GM19395 (cell line): ENCODE data around the gene MALL.
"Not testable (repeated sequence)": the region's sequence is repeated elsewhere in the genome, so short reads cannot be mapped to it uniquely, and the experiment has no call there.

Experiments used
- ATAC-seq: cut with Tn5 transposase; IDR thresholded peaks from one replicate; pipeline ENCODE4 v1.9.1; 2021; ENCODE audit warnings: mild to moderate bottlenecking, moderate library complexity; ENCODE audit not compliant: unreplicated experiment

MALL gene

DNA sequence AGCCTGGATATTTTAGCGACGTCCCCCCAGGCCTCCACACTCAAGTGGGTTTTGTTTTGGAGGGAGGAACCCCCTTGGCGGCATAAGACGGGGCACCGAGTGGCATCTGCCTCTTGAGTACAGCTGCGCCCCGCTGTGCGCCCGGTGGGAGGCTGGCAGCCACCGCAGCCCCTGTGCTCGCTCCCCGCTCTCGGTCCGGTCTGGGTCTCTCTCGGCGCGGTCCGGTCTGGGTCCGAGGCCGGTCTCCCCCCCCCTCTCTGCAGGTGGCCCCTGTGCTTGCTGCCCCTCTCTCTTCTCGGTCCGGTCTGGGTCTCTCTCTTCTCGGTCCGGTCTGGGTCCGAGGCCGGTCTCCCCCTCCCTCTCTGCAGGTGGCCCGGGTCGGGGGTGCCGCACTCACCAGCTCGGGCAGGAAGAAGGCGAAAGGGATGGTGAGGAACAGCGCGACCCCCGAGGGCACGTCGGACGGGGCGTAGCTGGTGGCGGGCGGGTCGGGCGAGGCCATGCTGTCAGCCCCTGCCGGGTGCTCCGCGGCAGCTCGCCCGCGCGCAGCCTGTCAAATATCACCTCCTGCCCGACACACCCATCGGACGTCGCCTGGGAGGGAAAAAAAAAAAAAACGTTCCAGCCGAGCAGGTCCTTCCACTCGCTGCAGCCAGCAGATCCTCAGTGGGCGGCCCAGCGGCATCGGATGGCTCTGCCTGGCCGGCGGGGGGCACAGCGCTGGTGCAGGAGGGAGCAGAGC, at the start of gene MALL:
Gene MALL (minus strand): TSS at position 532 of the 742 bp plus-strand sequence. CDS start 30 bp downstream, at position 502.
- no peak for ATAC-seq

DNA sequence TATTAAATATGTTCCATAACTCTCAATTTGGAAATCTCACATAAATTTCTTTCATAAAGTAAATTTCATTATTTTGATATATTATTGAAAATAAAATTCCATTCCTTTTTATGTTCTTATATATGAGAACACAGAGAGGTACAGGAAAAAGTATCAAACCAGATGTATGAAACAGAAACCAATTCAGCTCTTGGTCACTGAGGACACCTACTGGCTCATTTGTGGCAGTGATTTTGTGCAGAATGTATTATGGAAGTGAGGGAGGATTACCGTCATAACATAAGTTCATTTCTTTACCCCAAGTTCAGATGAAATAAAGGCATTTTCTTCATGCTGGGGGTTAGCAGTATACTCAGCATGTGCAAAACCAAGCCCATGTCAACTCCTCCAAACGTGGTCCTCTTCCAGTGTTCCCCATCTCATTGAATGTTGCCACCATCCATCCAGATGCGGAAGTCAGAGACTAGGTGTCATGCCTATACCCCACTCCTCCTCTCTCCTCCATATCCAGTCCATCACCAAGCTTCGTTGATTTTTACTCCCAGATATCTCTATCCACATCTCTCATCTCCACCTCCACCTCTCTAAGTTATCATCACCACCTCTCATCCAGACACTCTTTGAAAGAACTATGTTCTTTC, 41.7 kb upstream of the MALL start:
- ATAC-seq, result peak; percentile 66

GRCh38 chr2:110154828-110155227, 39.2 kb upstream of the MALL start:
- not testable (repeated sequence) for ATAC-seq

GRCh38 chr2:110154188-110154587, 38.6 kb upstream of the MALL start:
- ATAC-seq, result not testable (repeated sequence)

GRCh38 chr2:110153416-110153815, 37.8 kb upstream of the MALL start:
- ATAC-seq, result no peak

- no peak for ATAC-seq
Measured at GRCh38 chr2:110152943-110153342, 37.3 kb upstream of the MALL start.

- no peak for ATAC-seq
Measured at GRCh38 chr2:110149330-110150220, 34.0 kb upstream of the MALL start.

- no peak for ATAC-seq
Measured at GRCh38 chr2:110146945-110147332, 31.3 kb upstream of the MALL start.

DNA sequence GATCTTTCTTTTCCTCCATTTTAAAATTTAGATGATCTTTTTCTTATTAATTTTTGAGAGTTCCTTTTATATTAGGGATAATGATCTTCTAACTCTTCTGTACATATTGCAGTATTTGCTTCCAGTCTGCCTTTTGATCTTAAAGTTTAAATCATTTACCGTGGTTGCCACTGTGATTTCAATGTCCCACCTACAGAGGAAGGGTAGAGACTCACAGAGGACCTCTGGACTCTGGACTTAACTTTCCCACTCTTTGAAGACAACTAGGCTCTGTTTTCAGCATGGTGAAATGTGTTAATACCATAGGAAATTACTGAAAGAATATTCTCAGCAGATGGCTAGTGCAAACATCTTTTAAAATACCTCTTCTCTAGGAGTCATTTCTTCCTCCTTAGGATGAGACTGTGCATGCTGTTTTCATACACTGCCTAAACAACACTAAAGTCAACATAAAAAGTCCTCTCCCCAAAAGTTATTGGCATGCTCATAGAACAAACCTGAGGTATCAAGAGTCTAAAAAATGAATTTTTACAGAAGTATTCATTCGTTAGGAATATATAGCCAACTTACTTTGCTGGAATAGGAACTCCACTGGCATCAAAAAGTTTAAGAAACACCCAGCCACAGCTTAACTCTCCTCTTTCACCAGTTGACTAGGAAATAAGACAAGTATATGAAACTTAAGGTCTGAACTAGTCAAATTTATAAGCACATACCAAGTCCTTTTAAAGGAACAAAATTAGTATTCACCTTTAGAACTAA, 30.7 kb upstream of the MALL start:
- no peak for ATAC-seq

GRCh38 chr2:110143982-110144381, 28.4 kb upstream of the MALL start:
- ATAC-seq, result peak; percentile 66

GRCh38 chr2:110140401-110140800, 24.8 kb upstream of the MALL start:
- no peak for ATAC-seq

GRCh38 chr2:110134025-110134424, 18.4 kb upstream of the MALL start:
- ATAC-seq, result no peak

DNA sequence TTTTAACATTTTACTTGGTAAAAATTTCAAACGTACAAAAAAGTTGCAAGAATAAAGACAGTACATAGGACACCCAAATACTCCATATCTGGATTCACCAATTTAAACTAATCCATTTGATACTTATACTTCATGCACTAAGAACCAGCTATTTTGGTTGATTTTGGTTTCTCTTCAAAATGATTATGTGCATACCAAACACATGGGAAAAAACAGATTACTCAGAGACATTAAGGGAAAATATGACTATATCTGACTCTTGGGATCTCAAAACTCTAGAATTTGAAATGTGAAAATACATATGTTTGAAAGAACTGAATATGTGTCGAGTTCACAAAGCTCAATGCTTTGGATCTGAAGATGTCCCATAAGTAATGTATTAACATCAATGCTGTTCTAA, 15.5 kb upstream of the MALL start:
- ATAC-seq, result no peak

- ATAC-seq, result no peak
Measured at GRCh38 chr2:110130757-110131156, 15.1 kb upstream of the MALL start.

DNA sequence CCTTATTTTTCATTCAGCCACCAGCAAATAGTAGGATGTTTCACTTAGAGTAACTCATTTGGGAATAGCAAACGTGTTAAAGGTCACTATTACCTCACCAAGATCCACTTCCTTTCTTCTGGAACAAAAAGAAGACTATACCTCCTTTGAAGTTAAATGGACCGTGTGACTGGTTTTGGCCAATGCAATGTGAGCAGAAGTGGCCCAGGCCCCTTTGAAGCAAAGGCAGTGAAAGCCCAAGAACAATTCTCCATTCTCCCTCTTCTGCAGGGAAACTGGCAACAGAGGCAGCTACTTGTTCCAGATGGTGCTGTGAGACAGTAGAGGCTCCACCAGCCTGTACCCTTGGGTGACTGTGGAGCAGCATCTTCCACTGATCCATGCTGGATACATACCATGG, 11.3 kb upstream of the MALL start:
- no peak for ATAC-seq

DNA sequence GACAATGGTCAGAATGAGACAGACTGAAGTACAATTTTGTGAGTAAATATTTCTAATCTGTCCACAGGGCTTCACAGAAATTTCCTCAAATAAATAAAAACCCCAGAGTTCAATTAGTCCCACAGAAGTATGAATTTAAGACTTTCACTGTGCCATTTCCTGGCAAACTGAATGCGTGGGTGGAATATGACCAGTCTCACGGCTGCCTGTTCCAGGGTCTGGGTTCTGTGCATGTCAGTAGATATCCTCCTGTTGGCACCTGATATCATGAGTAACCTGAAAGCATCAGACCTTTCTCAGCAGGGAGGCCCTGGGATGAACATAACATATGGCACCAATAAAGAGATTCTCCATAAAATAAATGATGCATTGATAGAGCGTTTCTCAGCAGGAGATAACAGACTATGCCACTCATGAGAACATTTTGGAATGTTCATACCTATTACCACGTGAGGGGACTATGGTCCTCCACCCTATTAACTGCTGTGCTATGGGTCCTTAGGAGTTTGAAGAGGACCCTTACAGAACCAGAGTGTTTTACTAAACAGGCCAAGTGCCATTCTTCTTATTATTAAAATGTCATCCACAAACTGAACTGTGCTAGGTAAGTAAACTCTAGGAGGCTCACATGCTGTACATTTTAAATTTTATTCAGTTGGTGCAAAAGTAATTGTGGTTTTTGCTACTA, 10.6 kb upstream of the MALL start:
- no peak for ATAC-seq

DNA sequence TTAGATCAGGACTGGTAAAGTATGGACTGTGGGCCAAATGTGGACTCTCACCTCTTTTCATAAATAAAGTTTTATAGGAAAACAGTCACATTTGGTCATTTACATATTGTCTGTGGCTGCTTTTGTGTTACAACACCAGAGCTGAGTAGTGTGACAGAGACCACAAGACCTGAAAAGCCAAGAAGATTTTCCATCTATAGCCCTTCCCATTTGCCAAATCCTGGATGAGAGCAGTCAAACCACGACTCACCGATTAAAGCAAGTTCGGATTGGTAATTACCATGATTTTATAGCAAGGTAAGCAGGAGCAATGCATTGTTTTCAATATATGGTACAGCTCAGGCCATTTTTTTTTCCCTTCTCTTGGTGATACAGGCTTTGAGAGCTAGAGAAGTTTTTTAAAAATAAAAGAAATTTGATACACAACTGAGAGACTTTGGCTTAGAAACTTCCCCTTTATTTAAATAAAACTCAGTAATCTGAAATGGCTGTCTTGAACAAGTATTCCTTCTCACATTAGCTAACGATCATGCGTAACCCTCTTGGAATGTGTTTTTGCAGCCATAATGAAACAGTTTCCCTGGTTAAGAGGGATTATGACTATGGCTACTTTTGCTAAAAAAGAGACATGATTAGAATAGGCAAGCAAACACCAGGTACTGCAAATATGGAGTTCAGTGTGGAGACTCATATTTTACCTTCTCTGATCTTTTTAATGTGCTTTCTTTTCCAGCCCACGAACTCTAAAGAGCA, 9.5 kb upstream of the MALL start:
- ATAC-seq, result no peak

DNA sequence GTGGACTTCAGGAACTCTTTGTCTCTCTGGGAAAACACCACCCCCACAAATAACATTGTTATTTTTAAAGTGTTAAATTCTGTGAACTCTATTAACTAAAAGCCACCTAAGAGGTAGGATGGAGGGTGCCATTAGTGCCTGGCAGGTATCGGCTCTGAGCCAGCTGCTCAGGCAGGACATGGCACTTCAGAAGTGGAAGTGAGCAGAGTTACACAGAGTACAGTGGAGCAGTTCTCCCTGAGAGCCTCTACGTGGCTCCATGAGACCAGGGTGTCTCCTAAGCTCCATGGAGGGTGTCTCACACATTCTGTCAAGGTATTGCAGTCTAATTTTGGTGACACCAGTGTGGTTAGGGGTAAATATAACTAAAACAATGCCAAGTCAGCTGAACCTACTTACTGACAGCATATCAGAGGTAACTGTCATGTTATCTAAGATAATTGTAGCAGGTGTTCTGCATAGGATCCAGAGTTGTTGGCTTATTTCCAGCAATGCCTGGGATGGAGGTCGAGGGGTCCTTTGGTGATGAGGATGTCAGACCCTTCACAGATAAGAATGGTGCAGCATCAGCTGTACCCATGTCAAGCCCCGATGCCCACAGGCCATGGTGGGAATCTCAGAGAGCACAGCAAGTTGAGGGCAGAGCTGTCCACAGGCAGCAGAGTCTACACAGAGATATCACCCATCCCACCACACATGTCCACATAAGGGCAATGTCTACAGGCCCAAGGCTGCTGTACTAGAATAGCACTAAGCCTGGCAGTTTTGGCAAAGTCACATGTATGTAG, 8.6 kb upstream of the MALL start:
- ATAC-seq, result no peak

DNA sequence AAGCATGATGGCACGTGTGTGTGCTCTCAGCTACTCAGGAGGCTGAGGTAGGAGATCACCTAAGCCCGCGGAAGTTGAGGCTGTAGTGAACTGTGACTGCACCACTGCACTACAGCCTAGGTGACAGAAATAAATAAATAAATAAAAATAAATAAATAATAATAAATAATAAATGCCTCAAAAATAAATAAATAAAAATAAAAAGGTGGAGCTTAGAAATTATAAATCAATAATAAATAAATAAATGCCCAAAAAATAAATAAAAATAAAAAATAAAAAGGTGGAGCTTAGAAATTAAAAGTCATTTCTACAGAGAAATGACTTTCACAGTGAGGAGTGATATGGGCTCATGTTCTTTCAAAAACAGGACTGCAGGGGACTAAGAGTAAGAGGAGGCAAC, 6.0 kb upstream of the MALL start:
- ATAC-seq, result no peak
